Activated naive CD8-positive, alpha-beta T cell treated with anti-CD3 and anti-CD28 coated beads, Interleukin-2, amount 50 U/mL, for 16 hours (primary cell): ENCODE measurements around the gene IDUA.

Source experiments
- DNase-seq: peaks from one replicate; pipeline ENCODE4 v3.0.0-alpha.2; 2020; ENCODE audit warnings: low read depth, low spot score

Gene IDUA

GRCh38 chr4:956531-957230 is 30.2 kb upstream of the IDUA start:
- no peak for DNase-seq

DNA sequence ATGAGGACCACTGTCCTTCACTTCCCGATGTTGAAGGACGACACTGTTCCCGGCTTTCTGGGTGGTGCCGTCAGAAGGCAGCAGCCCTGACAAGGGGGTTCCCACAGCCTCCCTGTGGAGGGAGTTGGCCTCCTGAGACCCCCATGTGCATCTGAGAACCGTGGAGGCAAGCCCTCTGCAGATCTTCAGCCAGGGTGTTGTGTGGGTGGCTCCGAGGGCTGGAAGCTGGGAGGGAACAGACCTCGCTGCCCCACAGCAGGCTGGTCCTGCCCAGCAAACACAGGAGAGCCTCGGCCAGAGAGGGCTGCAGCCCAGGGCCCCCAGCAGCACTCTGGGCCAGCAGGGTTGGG is 29.6 kb upstream of the IDUA start:
- no peak for DNase-seq

GRCh38 chr4:957581-958313 is 29.1 kb upstream of the IDUA start:
- DNase-seq = no peak

DNA sequence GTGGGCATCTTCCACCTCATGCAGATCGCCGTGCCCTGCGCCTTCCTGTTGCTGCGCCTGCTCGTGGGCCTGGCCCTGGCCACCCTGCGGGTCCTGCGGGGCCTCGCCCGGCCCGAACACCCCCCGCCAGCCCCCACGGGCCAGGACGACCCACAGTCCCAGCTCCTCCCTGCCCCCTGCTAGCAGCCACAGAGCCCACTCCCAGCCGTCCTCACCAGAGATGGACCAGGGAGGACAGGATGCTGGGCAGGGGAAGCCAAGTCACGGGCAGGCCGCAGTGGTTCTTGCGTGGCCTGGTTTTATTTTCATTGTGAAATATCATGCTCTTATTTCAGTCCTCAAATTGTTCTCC is 28.6 kb upstream of the IDUA start:
- DNase-seq = no peak

GRCh38 chr4:958696-959337 is 28.0 kb upstream of the IDUA start:
- no peak for DNase-seq

DNA sequence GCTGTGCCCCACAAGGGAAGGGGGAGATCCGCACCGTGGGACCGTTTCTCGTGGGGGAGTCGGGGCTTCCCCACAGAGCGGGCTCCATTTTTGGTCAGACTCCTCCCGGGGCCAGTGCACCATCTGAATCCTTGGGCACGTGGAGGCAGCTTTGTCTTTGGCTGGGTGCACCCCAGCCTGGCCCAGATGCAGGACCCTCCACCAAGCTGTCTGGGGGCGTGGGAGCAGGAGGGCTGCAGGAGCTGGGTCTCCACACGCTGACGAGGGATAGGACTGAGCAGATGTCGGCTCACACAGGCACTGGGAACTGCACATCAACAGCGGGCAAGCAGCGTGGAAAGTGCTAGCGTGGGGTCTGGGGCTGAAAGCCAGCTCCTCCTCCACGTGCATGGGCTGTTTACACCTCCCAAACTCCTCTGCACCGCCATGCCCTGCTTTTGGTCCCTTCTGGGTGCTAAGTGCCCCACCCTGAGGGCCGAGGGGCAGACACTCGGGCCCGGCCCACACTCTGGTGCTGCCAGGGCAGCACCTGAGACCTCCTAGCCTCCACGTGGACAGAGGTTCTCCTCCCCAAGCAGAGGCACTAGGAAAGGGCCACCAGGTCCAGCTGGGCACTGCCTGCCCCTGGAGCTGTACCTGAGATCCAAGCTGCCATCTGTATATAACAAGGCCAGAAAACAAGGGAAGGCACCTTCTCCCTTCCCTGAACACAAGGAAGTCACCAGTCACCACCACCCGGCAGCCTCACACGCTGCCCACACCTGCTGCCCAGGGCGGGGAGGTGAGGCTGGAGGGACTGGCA is 27.3 kb upstream of the IDUA start:
- DNase-seq = no peak

GRCh38 chr4:960140-960635 is 26.7 kb upstream of the IDUA start:
- no peak for DNase-seq

- DNase-seq = no peak
Observed at GRCh38 chr4:960636-961350, 26.1 kb upstream of the IDUA start.

- no peak for DNase-seq
Observed at GRCh38 chr4:961351-962230, 25.3 kb upstream of the IDUA start.

DNA sequence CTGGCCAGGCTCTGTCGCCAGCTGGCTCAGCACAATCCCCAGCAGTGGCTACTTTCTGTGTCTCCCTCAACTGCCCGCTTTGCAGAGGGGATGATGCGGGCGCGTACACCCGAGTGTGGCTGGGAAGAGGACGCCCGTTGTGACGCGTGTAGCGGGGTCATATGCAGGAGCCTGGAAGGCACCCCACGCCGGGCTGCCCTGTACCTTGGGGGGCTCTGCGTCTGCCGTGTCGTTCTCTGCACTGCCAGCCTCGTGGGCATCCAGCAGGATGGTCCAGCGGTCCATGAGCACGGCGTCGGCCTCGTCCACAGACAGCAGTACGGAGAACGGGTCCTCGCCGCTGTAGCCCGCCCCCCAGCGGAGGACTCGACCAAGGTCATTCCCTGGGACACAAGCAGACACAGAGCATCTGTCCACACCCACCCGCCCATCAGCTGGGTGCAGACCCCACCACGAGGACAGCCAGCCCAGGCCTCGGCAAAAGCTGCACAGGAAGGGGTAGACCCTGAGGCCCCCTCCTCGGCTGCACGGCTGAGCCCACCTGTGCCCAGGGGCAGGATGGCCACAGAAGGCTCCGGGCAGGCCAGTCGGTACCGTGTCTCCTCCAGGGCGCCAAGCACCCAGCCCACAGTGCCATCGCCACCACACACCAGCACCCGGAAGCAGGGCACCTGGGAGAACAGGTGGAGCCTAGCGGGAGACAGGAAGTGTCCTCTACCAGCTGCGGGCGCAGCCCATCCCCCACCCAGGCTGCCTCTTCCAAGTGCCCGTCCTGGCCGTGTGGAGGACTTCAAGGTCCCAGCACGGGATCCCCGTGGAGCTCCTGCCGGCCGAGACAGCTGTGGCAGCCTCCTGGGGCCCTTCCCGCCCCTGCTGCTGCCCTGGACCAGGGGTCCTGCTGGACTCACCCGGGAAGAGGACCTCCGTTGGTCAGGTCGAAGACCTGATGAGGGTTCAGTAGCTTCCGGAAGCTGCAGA is 24.3 kb upstream of the IDUA start:
- no peak for DNase-seq

- no peak for DNase-seq
Observed at GRCh38 chr4:963276-964225, 23.3 kb upstream of the IDUA start.

DNA sequence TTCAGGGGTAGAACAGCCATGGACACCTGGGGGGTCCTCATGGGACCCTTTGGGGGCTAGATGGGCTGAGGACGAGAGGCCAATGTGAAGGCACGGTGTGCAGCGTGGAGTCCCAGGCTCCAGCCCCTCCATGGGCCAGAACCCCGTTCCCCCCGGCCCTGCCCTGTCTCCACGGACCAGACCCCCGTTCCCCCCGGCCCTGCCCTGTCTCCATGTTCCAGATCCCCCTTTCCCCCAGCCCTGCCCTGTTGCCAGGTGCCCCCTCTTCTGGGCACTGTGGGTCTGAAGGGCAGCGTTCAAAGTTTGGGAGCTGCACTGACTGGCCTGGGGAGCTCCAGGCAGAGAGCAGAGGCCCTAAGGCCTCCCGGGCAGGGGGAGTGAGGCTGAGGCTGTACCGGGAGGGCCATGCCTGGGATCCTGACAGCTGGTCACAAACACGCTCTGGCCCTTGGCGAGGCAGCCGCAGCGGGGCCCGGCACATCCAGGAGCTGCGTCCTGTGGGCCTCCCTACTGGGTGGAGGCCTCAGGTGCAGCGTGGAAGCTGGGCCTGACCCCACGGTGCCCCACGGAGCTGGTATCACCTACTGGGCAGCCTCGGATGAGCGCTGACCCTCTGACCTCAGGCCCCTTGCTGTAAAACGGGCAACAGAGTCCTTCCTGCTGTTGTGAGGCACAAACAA is 22.4 kb upstream of the IDUA start:
- no peak for DNase-seq

- DNase-seq = no peak
Observed at GRCh38 chr4:965048-965765, 21.6 kb upstream of the IDUA start.

- no peak for DNase-seq
Observed at GRCh38 chr4:965766-966134, 21.1 kb upstream of the IDUA start.

GRCh38 chr4:966266-967112 is 20.4 kb upstream of the IDUA start:
- DNase-seq = no peak
